ENCODE results near the gene ANP32B.

The ANP32B gene

DNA sequence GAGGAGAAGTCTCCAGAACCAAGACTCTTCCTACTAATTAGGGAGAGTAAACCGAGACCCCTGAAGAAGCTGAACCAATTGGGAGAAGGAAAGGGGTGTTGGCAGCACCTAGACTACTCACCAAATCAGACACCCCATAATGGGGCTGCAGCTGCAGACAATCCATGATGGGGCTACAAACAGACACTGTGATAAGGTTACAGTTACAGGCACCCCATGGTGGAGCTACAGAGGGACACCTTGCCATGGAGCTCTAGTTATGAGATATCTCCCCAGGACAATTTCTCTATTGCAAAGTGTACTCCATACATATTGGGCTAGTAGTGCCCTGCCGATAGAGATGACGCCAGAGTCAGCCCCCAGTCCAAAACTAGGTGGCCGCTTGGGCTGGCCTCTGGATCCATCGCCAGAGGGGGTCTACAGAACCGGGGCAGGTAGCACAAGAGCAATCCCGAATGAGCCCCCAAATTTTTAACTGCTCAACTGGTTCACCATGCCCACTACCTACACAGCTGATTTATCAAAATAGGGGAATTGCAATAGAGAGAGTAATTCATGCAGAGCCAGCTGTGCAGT, 71.3 kb downstream of the ANP32B start:
- TF ChIP-seq, protein P1, sequence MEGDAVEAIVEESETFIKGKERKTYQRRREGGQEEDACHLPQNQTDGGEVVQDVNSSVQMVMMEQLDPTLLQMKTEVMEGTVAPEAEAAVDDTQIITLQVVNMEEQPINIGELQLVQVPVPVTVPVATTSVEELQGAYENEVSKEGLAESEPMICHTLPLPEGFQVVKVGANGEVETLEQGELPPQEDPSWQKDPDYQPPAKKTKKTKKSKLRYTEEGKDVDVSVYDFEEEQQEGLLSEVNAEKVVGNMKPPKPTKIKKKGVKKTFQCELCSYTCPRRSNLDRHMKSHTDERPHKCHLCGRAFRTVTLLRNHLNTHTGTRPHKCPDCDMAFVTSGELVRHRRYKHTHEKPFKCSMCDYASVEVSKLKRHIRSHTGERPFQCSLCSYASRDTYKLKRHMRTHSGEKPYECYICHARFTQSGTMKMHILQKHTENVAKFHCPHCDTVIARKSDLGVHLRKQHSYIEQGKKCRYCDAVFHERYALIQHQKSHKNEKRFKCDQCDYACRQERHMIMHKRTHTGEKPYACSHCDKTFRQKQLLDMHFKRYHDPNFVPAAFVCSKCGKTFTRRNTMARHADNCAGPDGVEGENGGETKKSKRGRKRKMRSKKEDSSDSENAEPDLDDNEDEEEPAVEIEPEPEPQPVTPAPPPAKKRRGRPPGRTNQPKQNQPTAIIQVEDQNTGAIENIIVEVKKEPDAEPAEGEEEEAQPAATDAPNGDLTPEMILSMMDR (IDR thresholded peaks at IDR 0.05; ENCODE audit: borderline replicate concordance, insufficient read depth, low read depth, low read length) = no peak
- no peak overlapping the region for H3K4me3 ChIP-seq (ENCODE audit: low read depth, low read length)

DNA sequence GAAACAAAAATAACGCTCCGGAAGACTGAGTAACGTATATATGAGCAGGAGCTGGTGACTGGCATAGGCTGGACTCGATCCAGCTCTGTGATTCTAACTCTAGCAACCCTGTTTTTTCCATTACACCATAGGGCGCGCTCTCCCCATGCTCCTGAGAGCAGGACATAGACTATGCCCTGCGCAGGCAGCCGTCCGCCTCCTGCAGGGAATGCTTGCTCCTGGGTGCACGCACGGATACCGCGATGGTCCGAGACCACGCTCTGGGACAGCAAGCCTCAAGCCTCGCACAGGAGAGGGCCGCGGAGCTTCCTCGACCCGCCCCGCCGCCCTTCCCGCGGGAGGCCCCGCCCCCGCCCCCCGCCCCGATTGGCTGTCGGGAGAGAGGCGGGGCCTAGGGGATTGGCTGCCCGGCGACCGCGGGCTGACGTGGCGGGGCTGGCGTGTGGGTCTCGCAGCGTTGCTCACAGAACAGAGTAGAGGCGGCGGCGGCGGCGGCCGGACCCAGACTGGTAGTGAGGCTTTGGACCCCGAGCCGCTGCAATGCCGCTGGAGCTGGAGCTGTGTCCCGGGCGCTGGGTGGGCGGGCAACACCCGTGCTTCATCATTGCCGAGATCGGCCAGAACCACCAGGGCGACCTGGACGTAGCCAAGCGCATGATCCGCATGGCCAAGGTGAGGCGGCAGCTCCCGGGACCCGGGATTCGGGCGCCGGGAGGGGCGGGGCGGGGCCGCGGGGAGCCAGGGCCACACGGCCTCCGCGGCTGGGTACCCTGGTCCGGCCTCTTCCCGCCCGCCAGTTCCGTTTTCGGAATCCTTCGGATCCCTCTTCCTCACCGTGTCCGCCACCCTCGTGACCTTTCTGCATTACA, 73.4 kb downstream of the ANP32B start, which contains the start of gene NANS:
Gene NANS (plus strand): TSS at position 464 of the 869 bp plus-strand sequence. CDS start 77 bp downstream, at position 541.
- TF ChIP-seq, protein P1 (IDR thresholded peaks at IDR 0.05; ENCODE audit: borderline replicate concordance, insufficient read depth, low read depth, low read length) = no peak

DNA sequence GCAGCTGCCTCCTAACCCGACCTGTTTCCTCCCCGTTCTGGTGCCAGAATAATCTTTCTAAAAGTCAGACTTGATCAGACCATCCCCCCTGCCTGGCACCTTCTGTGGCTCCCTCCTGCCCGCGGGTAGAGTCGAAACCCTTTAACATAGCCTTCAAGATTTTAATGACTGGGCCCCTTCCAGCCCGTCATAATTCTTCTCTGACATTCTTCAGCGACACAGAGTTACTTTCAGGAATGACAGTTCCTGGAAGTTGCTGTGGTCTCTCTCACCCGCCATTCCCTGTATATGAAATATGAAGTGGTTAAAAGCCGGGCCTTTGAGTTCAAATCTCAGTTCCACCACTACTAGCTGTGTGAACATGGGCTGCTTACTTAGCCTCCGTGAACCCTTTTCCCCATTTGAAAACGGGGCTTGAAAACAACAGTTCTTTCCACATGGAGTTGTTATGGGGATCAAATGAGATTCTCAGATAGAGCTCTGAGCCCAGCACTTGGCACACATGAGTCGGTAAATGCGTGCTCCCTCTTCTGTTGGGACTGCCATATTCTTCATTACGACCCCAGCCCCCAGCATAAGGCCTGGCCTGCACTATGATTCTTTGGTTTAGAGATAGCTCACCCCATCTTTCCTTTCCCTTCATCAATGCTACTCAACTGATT, 74.1 kb downstream of the ANP32B start:
- TF ChIP-seq, protein P1 (IDR thresholded peaks at IDR 0.05; ENCODE audit: borderline replicate concordance, insufficient read depth, low read depth, low read length) = no peak
- peak overlapping the region; percentile 72 for H3K4me3 ChIP-seq (ENCODE audit: low read depth, low read length)

More for the DNA sequence above, 73.4 kb downstream of the ANP32B start, which contains the start of gene NANS:
- H3K4me3 ChIP-seq (ENCODE audit: low read depth, low read length) = peak within 1 kb of the TSS; percentile 72

DNA sequence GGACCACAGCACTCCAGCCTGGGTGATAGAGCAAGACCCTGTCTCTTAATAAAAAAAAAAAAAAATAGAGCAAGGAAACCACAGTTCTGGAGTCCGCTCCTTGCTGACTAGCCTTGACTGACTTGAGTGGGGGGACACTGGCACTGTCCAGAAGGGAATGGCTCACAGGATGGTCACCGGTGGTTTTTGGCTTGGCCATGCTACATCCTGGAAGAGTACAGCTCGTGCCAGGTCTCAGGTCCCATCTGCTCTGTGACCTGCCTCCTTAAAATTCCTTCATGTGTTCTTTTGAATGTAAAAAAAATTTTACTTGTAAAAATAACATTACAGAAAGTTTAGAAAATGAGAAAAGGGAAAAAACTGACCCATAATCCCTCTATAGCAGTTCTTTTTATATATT, 79.0 kb downstream of the ANP32B start:
- TF ChIP-seq, protein P1 (IDR thresholded peaks at IDR 0.05; ENCODE audit: borderline replicate concordance, insufficient read depth, low read depth, low read length) = no peak
- H3K4me3 ChIP-seq (ENCODE audit: low read depth, low read length) = no peak overlapping the region

DNA sequence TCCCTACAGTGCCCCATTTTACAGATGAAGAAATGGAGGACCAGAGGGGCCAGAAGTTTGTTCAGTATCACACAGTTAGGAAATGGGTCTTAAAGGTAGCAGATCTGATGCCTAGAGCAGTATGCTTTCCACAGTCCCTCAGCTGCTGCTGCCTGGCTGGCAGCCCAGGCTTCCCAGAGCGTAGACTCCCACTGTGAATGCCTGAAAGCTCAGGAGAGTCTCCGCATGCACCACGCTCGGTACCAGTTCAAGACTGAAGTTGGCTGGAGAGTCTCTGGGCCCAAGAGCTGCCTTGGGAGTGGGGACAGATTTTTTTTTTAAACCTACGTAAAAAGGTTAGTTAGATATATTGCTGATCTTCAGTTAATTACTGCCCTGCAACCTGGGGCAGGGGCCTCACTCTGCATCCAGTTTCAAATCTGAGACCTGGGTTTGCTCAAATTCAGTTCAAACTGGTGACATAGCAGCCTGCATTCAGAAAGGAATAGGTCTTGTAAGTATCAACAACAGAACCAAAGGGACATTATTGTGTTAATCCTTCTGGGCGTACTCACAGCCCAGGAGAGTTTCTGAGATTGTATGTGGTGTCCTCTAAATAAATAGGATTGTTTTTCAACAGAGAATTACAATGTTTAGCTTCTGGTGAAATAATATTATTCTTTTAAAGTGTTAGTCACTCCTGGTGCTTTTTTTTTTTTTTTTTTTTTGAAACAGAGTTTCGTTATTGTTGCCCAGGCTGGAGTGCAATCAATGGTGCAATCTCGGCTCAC, 81.7 kb downstream of the ANP32B start:
- TF ChIP-seq, protein P1 (IDR thresholded peaks at IDR 0.05; ENCODE audit: borderline replicate concordance, insufficient read depth, low read depth, low read length) = no peak

More for the DNA sequence above, 81.7 kb downstream of the ANP32B start:
- no peak overlapping the region for H3K4me3 ChIP-seq (ENCODE audit: low read depth, low read length)

All from GM12875 (cell line).